Peyer's patch (tissue), 4 donors: ENCODE results near the gene CD8B. TPM values are rescaled to one million over a fixed set of nuclear protein-coding genes. Genes with fewer than 3 reads are reported as not detected.

Source experiments
- DNase-seq, 3 donors: peaks; one replicate each; pipeline ENCODE4 v3.0.0-alpha.2; 2017 to 2019
- H3K27ac ChIP-seq, 4 donors: fragments of 200-600 bp; sonication (generic); one replicate each; pipeline ENCODE4 v1.5.1; 2016 to 2019
- H3K27me3 ChIP-seq, 2 donors: fragments of 200-600 bp; sonication (generic); one replicate each; pipeline ENCODE4 v1.5.1; 2019
- H3K36me3 ChIP-seq, 3 donors: fragments of 200-600 bp; sonication (generic); one replicate each; pipeline ENCODE4 v1.5.1; 2016 to 2019
- H3K4me1 ChIP-seq, 4 donors: fragments of 200-600 bp; sonication (generic); one replicate each; pipeline ENCODE4 v1.5.1; 2016 to 2019
- H3K4me3 ChIP-seq, 4 donors: fragments of 200-600 bp; sonication (generic); 1 replicate in 3 of 4; 2 replicates in 1 of 4; pipeline ENCODE4 v1.5.1; 2016 to 2019; ENCODE audit warnings: mild to moderate bottlenecking in 1 of 4
- H3K9me3 ChIP-seq, 4 donors: fragments of 200-600 bp; sonication (generic); one replicate each; pipeline ENCODE4 v1.5.1; 2016 to 2019; ENCODE audit warnings: mild to moderate bottlenecking in 1 of 4
- CTCF ChIP-seq, 6 experiments: fragments of 450-650 bp in 4 of 6; fragments of 200-600 bp in 2 of 6; sonication (generic) in 1 of 6; IDR thresholded peaks; one replicate each; pipeline ENCODE4 v1.5.1; 2017 to 2019; ENCODE audit warnings: antibody characterized with exemption in 6 of 6, mild to moderate bottlenecking in 3 of 6, moderate library complexity in 1 of 6
- POLR2A ChIP-seq, 2 donors: fragments of 450-650 bp; IDR thresholded peaks; one replicate each; pipeline ENCODE4 v1.5.1; 2017; ENCODE audit warnings: antibody characterized with exemption in 2 of 2, mild to moderate bottlenecking in 2 of 2, moderate library complexity in 2 of 2
- total RNA-seq, 4 donors: library from RNA; depleted of rRNA; stranded (reverse); fragments of >200 nt; gene quantifications; one replicate each; pipeline ENCODE4 v1.1.0, GENCODE V29; 2016

The CD8B gene
- total RNA-seq, 4 donors from 2014 or later, result 3.8 to 30.5 (median 21.6) TPM

- no peaks in the 10 kb centered on the region for H3K36me3 ChIP-seq
- H3K4me3 ChIP-seq, result no peak overlapping the region
- no peak for DNase-seq
- H3K27me3 ChIP-seq, result peaks cover 0 to 29% of the 10 kb centered on the region in 2 donors
- no peaks in the 10 kb centered on the region for H3K9me3 ChIP-seq
- peak overlapping the region in 2 of 4 donors; percentile 7 to 72 for H3K27ac ChIP-seq
- H3K4me1 ChIP-seq, result peaks cover 0 to 31% (median 4%) of the 10 kb centered on the region in 4 donors
- no peak for TF ChIP-seq CTCF (IDR thresholded peaks at IDR 0.05)
- no peak for TF ChIP-seq POLR2A (IDR thresholded peaks at IDR 0.05)
These were observed 74.0 kb downstream of the CD8B start for GRCh38 chr2:86787736-86788135.

GRCh38 chr2:86786001-86786536, 75.6 kb downstream of the CD8B start:
- peaks cover 0 to 25% (median 4%) of the 10 kb centered on the region in 4 donors for H3K4me1 ChIP-seq
- no peaks in the 10 kb centered on the region for H3K36me3 ChIP-seq
- no peak overlapping the region for H3K4me3 ChIP-seq
- no peak for DNase-seq
- peaks cover 0 to 29% of the 10 kb centered on the region in 2 donors for H3K27me3 ChIP-seq
- H3K9me3 ChIP-seq, result no peaks in the 10 kb centered on the region
- TF ChIP-seq POLR2A (IDR thresholded peaks at IDR 0.05), result no peak
- no peak for TF ChIP-seq CTCF (IDR thresholded peaks at IDR 0.05)
- peak overlapping the region in 3 of 4 donors; percentile 25 to 47 (median 43) for H3K27ac ChIP-seq

- Histone ChIP-seq H3K36me3 (no peaks in the 10 kb centered on the region), H3K4me3 (no peak overlapping the region), H3K4me1 (peaks cover 0 to 19% (median under 1%) of the 10 kb centered on the region in 4 donors), H3K27ac (peak overlapping the region in 1 of 4 donors; percentile 47), H3K27me3 (peaks cover 0 to 23% of the 10 kb centered on the region in 2 donors), H3K9me3 (no peaks in the 10 kb centered on the region)
- TF ChIP-seq CTCF (IDR thresholded peaks at IDR 0.05) (no peak), POLR2A (IDR thresholded peaks at IDR 0.05) (no peak)
- no peak for DNase-seq
These were observed 76.2 kb downstream of the CD8B start for GRCh38 chr2:86785456-86785855.

- no peak for DNase-seq
- TF ChIP-seq POLR2A (IDR thresholded peaks at IDR 0.05), result no peak
- no peak for TF ChIP-seq CTCF (IDR thresholded peaks at IDR 0.05)
- Histone ChIP-seq H3K27me3 (peaks cover 0 to 6% of the 10 kb centered on the region in 2 donors), H3K36me3 (no peaks in the 10 kb centered on the region), H3K4me1 (peaks cover 0 to 2% (median 0%) of the 10 kb centered on the region in 4 donors), H3K27ac (no peak overlapping the region), H3K4me3 (no peak overlapping the region), H3K9me3 (no peaks in the 10 kb centered on the region)
These were observed 77.9 kb downstream of the CD8B start for GRCh38 chr2:86783615-86784339.

- no peak for TF ChIP-seq CTCF (IDR thresholded peaks at IDR 0.05)
- TF ChIP-seq POLR2A (IDR thresholded peaks at IDR 0.05), result no peak
- Histone ChIP-seq H3K4me1 (no peaks in the 10 kb centered on the region), H3K4me3 (no peak overlapping the region), H3K27ac (no peak overlapping the region), H3K36me3 (no peaks in the 10 kb centered on the region), H3K9me3 (no peaks in the 10 kb centered on the region), H3K27me3 (no peaks in the 10 kb centered on the region)
- DNase-seq, result no peak
These were observed 78.9 kb downstream of the CD8B start for GRCh38 chr2:86782748-86783147.
